GM12801 (cell line): ENCODE results near the gene TMEM182.

Experiments used
- CTCF ChIP-seq: IDR thresholded peaks from one replicate; pipeline ENCODE4 v1.5.1; 2011; ENCODE audit warnings: control low read depth; ENCODE audit not compliant: insufficient read length; ENCODE audit errors: extremely low read depth

TMEM182 gene

GRCh38 chr2:102848366-102848839, 86.6 kb downstream of the TMEM182 start:
- TF ChIP-seq CTCF: no peak

- no peak for TF ChIP-seq CTCF
These were observed 89.1 kb downstream of the TMEM182 start for GRCh38 chr2:102850888-102851287.

- TF ChIP-seq CTCF: no peak
These were observed 91.0 kb downstream of the TMEM182 start for GRCh38 chr2:102852867-102853266.
